GM12892 (cell line): ENCODE measurements around the gene ALS2.

ENCODE experiments used
- POLR2A ChIP-seq: IDR thresholded peaks from 2 replicates; pipeline ENCODE4 v1.6.1; 2011; ENCODE audit warnings: low read depth, low read length, control low read depth
- POLR2AphosphoS5 ChIP-seq: IDR thresholded peaks from 2 replicates; pipeline ENCODE4 v1.6.1; 2011; ENCODE audit warnings: low read depth, low read length, control low read depth
- TAF1 ChIP-seq: IDR thresholded peaks from 2 replicates; pipeline ENCODE4 v1.6.1; 2011; ENCODE audit warnings: low read depth, mild to moderate bottlenecking, control low read depth, low read length, borderline replicate concordance

- TF ChIP-seq TAF1 (no peak), POLR2A (no peak), POLR2AphosphoS5 (no peak)
Measured at GRCh38 chr2:201796478-201796865, 15.7 kb upstream of the ALS2 start.
